Measurements from ENCODE around the gene ING3.

DNA sequence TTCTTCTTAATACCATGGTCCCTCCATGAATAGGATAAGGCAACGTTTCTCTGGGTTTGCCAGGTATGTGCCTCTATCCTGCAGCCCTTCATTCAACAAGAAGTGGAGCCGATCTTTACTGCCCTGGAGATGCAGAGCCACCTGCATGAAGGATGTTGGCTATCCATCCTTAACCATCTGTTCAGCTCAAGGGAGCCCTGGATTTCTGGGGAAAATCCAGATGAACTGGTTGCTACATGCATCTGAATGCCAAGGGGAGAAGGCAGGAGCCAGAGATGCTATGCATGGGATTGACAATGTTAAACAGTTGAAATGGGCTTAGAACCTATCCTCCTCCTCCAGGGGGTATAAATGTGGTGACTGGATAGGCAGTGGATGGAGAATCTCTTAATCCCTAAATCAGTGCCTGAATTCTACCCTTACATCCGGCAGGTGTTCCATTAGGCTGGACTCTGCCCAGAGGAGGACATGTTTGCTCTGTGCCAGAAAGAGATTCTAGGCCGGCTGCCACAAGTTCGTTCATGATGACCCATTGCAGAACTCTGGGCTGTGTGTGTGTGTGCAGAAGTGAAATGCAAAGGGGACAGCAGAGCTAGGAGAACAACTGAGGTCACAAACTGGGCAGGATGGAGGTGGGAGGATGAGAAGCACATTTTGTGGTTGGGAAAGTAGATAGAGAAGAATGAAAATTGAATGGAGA lies 53.6 kb downstream of the ING3 start:
- TF ChIP-seq TAF1 (IDR thresholded peaks at IDR 0.05; ENCODE audit: borderline replicate concordance, insufficient read depth, low read length) (no peak), REST (IDR thresholded peaks at IDR 0.05; ENCODE audit: insufficient read depth in 1 of 2, low read depth in 2 of 2, low read length in 2 of 2) (no peak), POLR2AphosphoS5 (IDR thresholded peaks at IDR 0.05; ENCODE audit: low read depth, low read length) (no peak)

All from PFSK-1 (cell line).